HG03060 (cell line): ENCODE measurements around the gene KIAA1217.

Experiments used
- ATAC-seq: cut with Tn5 transposase; IDR thresholded peaks from one replicate; pipeline ENCODE4 v1.9.1; 2021; ENCODE audit warnings: low read depth, moderate number of reproducible peaks; ENCODE audit not compliant: unreplicated experiment

KIAA1217 gene

GRCh38 chr10:24208661-24209431 is at the start of gene KIAA1217:
TSS of gene KIAA1217 (plus strand) at chr10:24209138. CDS start at chr10:24209194, 56 bp downstream.
- ATAC-seq: no peak

- no peak for ATAC-seq
Measured at GRCh38 chr10:24162206-24162985, 46.5 kb upstream of the KIAA1217 start.

GRCh38 chr10:24163485-24163884 is 45.5 kb upstream of the KIAA1217 start:
- ATAC-seq: no peak

- ATAC-seq: no peak
Measured at GRCh38 chr10:24168258-24169170, 40.4 kb upstream of the KIAA1217 start.

- no peak for ATAC-seq
Measured at GRCh38 chr10:24170199-24170598, 38.7 kb upstream of the KIAA1217 start.

GRCh38 chr10:24172909-24173308 is 36.0 kb upstream of the KIAA1217 start:
- no peak for ATAC-seq

GRCh38 chr10:24174014-24174413 is 34.9 kb upstream of the KIAA1217 start:
- no peak for ATAC-seq

- ATAC-seq: no peak
Measured at GRCh38 chr10:24176658-24177057, 32.3 kb upstream of the KIAA1217 start.

- no peak for ATAC-seq
Measured at GRCh38 chr10:24177636-24178035, 31.3 kb upstream of the KIAA1217 start.

- no peak for ATAC-seq
Measured at GRCh38 chr10:24180891-24181290, 28.0 kb upstream of the KIAA1217 start.

GRCh38 chr10:24184455-24184854 is 24.5 kb upstream of the KIAA1217 start:
- ATAC-seq: no peak

GRCh38 chr10:24193330-24193729 is 15.6 kb upstream of the KIAA1217 start:
- ATAC-seq: no peak

GRCh38 chr10:24197263-24197662 is 11.7 kb upstream of the KIAA1217 start:
- ATAC-seq: no peak

GRCh38 chr10:24201503-24202180 is 7.3 kb upstream of the KIAA1217 start:
- ATAC-seq: no peak

- no peak for ATAC-seq
Measured at GRCh38 chr10:24202181-24202570, 6.8 kb upstream of the KIAA1217 start.

GRCh38 chr10:24205821-24206220 is 3.1 kb upstream of the KIAA1217 start:
- ATAC-seq: no peak

- ATAC-seq: no peak
Measured at GRCh38 chr10:24206334-24206733, 2.6 kb upstream of the KIAA1217 start.

- ATAC-seq: no peak
Measured at GRCh38 chr10:24206926-24207325, 2.0 kb upstream of the KIAA1217 start.

GRCh38 chr10:24207341-24207740 is 1.6 kb upstream of the KIAA1217 start:
- no peak for ATAC-seq
